GM21529 (cell line): ENCODE measurements around the gene XRCC3.
"Not testable (repeated sequence)": the region's sequence is repeated elsewhere in the genome, so short reads cannot be mapped to it uniquely, and the experiment has no call there.

Experiments
- ATAC-seq: cut with Tn5 transposase; IDR thresholded peaks from one replicate; pipeline ENCODE4 v1.9.1; 2021; ENCODE audit not compliant: unreplicated experiment

Gene XRCC3

DNA sequence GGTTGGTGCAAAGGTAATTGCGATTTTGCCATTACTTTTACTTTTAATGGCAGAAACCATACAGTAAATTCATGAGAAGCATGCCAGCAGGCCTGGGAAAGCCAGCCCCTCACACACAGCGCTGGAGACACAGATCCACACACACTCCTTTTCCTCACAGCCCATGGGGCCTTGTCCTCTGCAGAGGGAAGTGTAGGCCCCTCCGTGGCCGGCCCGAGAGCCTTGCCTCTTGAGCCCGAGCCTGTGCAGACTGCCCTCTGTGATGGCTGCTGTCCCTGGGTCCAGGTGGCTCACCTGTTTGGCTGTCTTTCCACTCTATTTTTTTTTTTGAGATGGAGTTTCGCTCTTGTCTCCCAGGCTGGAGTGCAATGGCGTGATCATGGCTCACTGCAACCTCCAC, 39.3 kb downstream of the XRCC3 start:
- ATAC-seq: no peak

DNA sequence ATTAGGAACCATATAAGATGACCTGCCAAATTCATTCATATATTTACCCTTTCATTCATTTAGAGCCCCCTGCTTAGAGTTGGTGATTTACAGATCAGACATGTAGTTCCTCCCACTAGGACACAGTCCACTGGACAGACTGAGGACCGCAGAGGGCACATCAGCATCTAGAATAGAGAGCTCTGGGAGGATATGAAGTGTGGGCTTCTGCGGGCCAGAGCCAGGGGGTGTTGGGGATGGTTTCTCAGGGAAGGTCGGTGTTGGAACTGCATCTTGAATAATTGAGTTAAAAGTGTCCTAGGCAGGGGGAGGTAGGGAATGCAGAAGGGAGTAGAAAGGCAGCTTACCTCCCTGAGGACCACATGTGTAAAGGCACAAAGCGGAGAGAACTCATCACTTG, 43.3 kb downstream of the XRCC3 start:
- no peak for ATAC-seq

DNA sequence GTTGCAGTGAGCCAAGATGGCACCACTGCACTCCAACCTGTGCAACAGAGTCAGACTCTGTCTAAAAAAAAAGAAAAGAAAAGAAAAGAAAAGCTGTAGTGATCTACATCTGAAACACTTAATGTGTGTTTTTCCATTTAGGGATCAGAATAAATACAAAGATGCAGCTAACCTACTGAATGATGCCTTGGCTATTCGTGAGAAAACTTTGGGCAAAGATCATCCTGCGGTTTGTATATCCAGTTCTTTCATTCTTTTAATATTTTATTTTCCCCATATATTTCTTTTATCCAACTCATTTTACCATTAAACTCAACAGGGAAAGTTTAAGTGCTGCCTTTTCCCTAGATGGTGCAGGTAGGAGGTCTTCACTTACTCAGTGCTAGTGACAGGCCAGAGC, 45.9 kb downstream of the XRCC3 start:
- ATAC-seq: no peak

DNA sequence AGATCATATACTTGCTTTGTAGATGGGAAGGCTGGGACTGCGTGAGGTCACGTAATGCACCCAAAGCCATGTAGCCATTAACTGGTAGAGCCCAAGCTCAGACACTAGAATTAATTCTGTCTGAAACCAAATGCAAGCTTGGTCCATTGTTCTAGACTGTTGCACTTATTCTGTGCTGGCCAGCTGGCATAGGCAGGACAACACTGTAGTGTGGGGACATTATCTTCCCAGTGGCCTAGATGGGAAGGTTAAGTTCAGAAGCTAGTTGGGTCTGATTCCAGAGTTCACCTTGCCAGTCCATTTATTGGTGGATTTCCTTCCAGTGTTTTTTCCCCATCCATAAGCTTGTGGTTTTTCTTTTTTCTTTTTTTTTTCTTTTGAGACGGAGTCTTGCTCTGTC, 47.1 kb downstream of the XRCC3 start:
- ATAC-seq: no peak

DNA sequence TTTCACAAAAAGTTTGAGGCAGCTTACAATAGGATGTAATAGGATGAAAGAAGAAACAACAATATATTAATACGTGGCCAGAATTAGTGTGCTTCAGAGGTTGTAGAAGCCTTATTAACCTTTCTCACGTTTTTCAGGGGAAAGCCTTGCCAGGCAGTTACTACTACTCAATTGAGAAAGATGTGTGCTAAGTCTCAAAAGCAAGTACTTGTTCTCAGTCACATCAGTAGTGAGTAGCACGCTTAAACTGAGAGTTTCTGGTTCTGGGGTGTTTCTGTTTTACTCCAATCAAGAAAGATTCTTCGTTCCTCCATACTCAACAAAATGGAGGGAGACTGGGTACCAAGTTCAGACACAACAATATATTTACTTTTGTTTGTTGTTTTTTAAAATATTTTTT, 47.6 kb downstream of the XRCC3 start:
- ATAC-seq: no peak

DNA sequence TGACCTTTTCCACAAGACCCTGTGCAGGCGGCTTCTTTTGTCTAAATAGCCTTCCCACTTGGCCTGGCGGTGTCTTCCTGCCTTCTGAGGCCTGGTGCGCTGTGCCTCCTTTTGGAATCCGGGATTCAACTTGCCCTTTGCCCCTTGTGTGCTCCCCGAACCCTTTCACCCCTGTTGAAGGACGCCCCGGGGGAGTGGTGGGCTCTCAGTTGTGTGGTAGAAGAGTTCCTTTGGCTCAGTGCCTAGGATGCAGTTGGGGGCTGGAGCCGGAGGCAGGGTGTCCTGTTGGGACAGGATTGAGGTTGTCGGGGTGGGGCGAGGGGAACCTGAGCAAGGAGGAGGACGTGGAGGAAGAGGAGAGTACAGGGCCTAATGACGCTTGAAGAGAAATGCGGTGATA, 51.7 kb downstream of the XRCC3 start:
- no peak for ATAC-seq

DNA sequence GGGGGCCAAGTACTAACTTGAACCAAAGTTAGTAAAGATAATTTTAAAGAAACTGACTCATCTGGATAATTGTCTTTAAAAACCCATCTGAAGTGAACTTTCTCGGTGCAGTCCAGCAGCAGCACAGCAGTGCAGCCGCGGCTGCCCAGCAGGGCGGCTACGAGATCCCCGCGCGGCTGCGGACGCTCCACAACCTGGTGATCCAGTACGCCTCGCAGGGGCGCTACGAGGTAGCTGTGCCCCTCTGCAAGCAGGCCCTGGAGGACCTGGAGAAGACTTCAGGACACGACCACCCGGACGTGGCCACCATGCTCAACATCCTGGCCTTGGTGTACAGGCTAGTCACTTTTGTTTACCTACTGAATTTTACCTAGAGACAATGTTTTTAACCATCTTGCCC, 52.7 kb downstream of the XRCC3 start:
- ATAC-seq: no peak

DNA sequence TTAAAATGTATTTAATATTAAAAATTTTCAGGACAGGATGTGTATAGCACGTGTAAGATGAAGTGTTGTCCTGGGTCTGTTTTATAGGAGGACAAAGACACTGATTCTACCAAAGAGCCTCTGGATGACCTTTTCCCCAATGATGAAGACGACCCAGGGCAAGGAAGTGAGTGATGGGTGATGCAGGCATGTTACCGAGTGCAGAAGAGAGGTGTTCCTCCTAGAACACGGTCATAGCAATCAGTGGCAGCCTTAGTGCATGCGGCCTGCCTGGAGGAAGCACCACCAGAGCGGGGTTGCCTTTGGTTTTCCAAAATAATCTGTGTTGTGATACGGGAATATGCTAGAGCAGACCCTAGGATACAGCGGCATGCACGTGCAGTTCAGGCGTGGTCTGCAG, 53.2 kb downstream of the XRCC3 start:
- no peak for ATAC-seq

DNA sequence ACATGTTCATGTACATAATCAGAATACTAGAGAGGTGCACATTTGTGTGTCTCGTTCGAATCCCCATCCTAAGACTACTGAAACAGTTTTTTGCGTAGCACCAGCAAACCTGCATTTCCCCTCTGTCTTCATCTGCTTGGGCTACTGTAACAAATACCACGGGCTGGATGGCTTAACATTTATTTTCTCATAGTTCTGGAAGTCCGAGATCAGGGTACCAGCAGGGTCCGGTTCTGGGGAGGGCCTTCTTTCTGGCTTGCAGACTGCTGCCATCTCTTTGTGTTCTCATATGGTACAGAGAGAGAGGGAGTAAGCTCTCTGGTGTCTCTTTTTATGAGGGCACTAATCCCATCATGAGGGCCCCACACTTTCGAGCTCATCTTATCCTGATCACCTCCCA, 55.6 kb downstream of the XRCC3 start:
- ATAC-seq: no peak

DNA sequence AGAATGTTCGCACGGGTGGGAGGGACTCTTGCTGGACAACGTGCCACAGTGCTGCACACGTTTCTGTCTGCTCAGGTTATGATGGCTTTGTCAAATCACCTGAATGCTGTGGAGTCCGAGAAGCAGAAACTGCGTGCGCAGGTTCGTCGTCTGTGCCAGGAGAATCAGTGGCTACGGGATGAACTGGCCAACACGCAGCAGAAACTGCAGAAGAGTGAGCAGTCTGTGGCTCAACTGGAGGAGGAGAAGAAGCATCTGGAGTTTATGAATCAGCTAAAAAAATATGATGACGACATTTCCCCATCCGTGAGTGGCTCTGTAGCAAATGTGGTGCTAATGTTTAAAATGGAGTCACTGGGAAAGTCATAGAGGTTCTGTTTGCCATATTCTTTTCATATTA, 57.8 kb downstream of the XRCC3 start:
- ATAC-seq: no peak

DNA sequence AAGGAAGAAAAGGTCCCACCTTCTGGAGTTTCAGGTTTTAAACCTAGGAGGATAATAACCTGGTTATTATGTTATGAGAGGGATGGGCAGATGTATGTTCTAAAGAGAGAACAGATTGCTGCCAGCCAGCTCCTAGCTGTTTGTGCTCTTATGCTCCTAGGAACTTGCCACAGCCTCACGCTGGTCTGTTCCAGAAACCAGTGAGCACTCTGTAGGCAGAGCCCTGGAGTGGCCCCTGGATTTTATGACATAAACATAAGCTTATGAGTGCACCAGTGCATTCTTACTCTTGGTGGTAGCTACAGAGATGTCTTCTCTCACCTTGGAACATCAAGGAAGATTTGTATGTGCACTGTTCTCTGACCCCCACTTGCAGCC, 58.5 kb downstream of the XRCC3 start:
- no peak for ATAC-seq

DNA sequence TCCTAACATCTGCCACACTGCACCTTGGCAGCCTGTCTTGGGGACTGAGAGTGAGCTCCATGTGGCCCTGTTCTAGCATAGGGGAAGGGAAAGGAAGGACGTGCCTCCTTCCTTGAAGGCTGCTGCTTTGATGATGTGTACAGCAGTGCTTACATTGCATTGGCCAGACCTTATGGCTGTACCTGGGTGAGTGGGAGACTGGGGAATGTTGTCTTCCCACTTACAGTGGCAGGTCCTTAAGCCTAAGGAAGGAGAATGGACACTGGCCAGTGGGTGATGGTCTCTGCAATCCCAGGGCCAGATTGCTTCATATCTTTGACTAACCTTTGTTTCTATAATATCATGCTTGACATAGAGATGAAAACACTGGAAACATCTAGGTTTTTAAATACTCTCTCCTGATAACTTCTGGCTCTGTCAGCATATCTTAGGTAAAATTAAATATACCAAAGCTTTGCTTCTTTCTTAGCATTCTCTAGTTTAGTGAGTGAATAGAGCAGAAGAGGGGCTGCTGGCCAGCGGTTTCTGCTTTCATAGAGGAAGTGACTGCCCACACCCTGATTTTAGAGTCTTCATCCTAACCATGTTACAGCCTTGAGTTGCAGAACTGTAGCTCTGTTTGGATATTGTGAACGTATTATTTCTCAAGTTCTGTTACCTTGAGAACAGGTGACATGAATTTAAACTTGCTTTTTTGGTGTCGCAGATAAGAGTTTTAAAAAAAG, 59.1 kb downstream of the XRCC3 start:
- no peak for ATAC-seq

DNA sequence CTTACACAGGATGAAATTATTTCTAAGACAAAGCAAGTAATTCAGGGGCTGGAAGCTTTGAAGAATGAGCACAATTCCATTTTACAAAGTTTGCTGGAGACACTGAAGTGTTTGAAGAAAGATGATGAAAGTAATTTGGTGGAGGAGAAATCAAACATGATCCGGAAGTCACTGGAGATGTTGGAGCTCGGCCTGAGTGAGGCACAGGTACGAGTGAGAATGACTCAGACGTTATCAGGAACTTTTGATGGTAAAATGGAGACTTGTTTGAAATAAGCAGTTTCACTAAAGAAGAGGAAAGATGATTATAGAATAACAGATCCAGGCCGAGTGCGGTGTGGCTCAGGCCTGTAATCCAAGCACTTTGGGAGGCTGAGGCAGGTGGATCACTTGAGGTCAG, 60.6 kb downstream of the XRCC3 start:
- ATAC-seq: no peak

DNA sequence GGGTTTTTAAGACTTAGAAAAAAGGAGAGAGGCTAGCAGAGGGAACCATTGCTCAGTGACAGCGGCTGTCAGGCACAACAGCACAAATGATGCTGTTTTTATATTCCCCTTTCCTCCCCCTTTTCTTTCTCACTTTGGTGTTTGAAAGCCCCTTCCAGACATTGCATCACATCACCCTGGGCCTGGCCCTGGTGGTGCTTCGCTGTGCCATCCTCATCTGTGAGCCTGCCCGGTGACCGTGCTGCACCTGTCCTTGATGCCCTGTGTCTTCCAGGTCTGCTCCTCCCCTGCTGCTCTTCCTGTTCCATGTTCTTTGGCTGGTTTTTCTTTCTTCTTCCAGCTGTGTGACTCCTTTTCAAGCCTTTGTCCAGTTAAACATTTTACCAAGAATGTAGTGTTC, 61.4 kb downstream of the XRCC3 start:
- no peak for ATAC-seq

DNA sequence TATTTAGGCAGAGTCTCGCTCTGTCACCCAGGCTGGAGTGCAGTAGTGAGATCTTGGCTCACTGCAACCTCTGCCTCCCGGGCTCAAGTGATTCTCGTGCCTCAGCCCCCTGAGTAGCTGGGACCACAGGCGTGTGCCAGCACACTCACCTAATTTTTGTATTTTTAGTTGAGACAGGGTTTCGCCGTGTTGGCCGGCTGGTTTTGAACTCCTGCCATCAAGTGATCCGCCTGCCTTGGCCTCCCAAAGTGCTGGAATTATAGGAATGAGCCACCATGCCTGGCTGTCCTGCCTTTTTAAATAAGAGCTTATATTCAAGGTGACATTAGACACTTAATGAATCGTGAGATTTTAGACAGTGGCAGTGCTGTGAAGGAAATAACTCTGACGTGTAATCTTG, 61.9 kb downstream of the XRCC3 start:
- ATAC-seq: not testable (repeated sequence)

DNA sequence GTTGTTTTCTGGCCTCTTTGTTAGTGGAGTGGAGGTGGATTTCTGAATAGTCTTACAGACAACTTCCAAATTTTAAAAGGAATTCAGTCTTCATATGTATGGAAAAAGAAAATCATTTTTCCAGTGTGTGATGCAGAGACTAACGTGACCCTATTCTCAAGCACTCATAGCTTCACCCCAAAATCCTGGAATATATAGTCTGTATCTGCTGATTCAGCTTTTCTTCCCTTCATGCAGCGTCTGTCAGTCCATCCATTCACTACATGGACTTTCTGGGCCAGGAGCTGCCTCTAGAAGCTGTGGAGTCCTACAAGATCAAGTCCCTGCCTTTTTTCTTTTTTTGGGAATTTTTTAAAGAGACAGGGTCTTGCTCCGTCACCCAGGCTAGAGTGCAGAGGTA, 62.4 kb downstream of the XRCC3 start:
- ATAC-seq: no peak

DNA sequence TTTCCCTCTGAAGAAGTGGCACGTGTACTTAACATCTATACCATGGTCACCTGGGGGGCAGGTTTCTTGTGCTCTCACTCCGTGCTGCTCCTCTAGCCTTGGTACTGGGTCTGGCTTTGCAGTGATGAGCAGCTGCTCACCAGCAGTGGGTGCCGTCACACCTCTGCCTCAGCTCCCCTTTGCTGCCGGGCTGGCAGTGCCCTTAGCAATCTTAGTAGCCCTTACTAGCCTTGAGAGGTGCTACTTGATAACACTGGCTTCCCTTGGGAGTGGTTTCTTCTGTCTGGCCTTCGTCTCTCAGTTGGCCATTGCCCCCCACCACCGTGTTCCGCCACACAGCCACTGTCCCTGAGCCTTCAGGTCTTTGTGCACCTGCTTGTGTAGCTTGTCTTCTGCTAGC, 63.7 kb downstream of the XRCC3 start:
- ATAC-seq: no peak

DNA sequence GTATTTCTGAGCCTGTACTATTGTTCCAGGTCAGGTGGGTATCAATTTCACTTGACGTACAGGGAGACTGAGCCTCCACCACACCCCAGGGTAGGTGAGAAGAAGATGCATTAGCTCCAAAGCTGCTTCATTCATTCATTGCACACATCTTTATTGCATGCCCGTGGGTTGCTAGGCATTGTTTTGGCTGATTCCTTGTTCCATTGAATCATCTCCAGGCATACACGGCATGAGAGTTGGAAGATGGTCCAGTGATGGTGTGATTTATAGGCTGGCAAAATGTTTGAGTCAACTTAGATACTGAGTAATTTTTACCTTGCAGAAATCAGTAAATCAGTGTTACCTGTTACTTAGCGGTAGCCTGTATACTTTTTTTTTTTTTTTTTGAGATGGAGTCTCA, 65.0 kb downstream of the XRCC3 start:
- ATAC-seq: no peak

DNA sequence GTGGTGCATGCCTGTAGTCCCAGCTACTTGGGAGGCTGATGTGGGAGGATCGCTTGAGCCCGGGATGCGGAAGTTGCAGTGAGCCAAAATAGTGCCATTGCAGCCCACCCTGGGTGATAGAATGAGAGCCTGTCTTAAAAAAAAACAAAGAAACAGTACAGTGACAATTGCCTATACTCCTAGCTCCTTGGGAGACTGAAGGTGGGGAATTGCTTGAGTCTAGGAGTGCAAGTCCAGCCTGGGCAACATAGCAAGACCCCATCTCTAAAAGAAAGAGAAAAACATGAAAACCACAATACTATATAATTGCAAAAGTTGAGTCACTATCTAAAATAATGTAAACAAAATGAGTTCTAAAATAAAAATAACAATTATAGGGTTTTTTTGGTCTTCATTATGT, 66.2 kb downstream of the XRCC3 start:
- ATAC-seq: no peak
